ENCODE measurements around the gene ABCC2.

The ABCC2 gene

GRCh38 chr10:99850767-99851340 is 68.4 kb downstream of the ABCC2 start:
- TF ChIP-seq, protein P1, sequence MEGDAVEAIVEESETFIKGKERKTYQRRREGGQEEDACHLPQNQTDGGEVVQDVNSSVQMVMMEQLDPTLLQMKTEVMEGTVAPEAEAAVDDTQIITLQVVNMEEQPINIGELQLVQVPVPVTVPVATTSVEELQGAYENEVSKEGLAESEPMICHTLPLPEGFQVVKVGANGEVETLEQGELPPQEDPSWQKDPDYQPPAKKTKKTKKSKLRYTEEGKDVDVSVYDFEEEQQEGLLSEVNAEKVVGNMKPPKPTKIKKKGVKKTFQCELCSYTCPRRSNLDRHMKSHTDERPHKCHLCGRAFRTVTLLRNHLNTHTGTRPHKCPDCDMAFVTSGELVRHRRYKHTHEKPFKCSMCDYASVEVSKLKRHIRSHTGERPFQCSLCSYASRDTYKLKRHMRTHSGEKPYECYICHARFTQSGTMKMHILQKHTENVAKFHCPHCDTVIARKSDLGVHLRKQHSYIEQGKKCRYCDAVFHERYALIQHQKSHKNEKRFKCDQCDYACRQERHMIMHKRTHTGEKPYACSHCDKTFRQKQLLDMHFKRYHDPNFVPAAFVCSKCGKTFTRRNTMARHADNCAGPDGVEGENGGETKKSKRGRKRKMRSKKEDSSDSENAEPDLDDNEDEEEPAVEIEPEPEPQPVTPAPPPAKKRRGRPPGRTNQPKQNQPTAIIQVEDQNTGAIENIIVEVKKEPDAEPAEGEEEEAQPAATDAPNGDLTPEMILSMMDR (IDR thresholded peaks at IDR 0.05; ENCODE audit: borderline replicate concordance, insufficient read depth, low read depth, low read length), result no peak
- no peak overlapping the region for H3K4me3 ChIP-seq (ENCODE audit: low read depth, low read length)

DNA sequence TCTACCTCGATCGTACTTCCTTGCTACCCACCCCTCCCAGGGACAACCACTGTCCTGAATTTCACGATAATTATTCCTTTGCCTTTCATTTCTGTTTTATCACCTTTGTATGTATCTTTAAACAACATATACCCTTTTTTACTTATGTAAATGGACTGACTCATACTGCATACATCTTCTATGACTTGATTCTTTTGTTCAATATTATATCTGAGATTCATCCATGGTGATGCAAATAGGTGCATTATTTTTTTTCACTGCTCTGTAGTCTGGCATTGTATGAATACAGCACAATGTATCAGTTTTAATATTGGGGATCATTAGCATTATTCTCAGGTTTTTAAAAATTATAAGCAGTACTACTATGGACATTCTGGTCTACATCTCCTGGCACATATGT is 69.4 kb downstream of the ABCC2 start:
- H3K4me3 ChIP-seq (ENCODE audit: low read depth, low read length), result no peak overlapping the region
- TF ChIP-seq, protein P1 (IDR thresholded peaks at IDR 0.05; ENCODE audit: borderline replicate concordance, insufficient read depth, low read depth, low read length), result no peak

- TF ChIP-seq, protein P1 (IDR thresholded peaks at IDR 0.05; ENCODE audit: borderline replicate concordance, insufficient read depth, low read depth, low read length), result no peak
- H3K4me3 ChIP-seq (ENCODE audit: low read depth, low read length), result no peak overlapping the region
Observed at GRCh38 chr10:99852481-99853213, 70.2 kb downstream of the ABCC2 start.

DNA sequence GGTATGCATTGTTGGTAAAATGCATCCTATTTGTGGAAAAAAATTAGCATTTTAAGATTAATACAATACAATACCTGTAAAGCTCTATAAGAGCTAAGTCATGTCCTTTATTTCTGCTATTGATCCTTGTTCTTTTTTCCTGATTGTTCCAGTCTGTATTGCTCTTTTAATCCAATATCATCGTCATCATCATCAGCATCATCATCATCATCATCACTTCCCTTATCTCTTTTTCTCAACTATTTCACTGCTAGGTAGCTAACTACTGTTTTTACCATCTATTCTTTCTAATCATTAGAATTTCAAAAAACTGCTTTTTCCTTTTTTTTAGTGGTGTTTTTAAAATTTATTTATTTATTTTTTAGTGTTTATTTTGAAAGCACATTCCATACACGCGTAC is 71.2 kb downstream of the ABCC2 start:
- TF ChIP-seq, protein P1 (IDR thresholded peaks at IDR 0.05; ENCODE audit: borderline replicate concordance, insufficient read depth, low read depth, low read length), result no peak
- H3K4me3 ChIP-seq (ENCODE audit: low read depth, low read length), result no peak overlapping the region

GRCh38 chr10:99854860-99855259 is 72.4 kb downstream of the ABCC2 start:
- no peak overlapping the region for H3K4me3 ChIP-seq (ENCODE audit: low read depth, low read length)
- TF ChIP-seq, protein P1 (IDR thresholded peaks at IDR 0.05; ENCODE audit: borderline replicate concordance, insufficient read depth, low read depth, low read length), result no peak

DNA sequence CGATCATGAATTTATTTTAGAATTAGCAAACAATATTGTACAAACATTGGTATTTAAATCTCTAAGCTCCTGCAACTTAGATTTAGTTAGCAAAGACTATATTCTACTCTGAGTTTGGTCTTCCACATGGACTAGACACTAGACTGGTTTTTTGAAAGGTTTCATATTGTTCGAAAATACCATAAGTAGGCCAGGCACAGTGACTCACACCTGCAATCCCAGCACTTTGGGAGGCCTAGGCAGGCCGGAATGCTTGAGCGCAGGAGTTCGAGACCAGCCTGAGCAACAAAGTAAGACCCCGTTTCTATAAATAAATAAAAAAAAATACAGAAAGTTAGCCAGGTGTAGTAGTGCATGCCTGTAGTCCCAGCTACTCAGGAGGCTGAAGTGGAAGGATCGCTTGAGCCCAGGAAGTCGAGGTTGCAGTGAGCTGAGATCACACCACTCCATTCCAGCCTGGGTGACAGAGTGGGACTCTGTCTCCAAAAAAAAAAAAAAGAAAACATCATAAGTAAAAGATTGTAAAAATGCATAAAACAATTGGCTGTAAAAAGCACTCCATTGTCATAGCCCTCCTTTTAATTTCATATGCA is 73.1 kb downstream of the ABCC2 start:
- TF ChIP-seq, protein P1 (IDR thresholded peaks at IDR 0.05; ENCODE audit: borderline replicate concordance, insufficient read depth, low read depth, low read length), result no peak

DNA sequence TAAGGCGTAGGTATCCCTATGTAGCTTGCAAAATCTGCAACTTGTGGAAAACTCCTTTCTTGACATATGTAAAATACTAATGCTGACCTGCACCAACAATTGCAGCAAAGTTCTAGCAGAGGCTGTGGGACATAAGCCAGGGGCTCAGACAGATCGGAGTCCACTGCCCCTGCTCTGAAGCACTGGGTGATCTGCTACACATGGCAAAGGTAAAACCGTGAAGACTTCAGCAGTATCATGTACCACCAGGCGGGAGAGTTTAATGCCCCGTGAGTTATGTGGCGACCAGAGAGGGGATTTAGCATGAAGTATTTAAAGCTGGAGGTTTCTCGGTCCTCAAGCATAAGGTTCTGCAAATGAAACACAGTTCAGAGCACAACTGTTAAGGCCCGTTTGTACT is 76.4 kb downstream of the ABCC2 start:
- no peak overlapping the region for H3K4me3 ChIP-seq (ENCODE audit: low read depth, low read length)
- TF ChIP-seq, protein P1 (IDR thresholded peaks at IDR 0.05; ENCODE audit: borderline replicate concordance, insufficient read depth, low read depth, low read length), result no peak

More for the DNA sequence above, 73.1 kb downstream of the ABCC2 start:
- no peak overlapping the region for H3K4me3 ChIP-seq (ENCODE audit: low read depth, low read length)

All from GM12875 (cell line).